ENCODE data around the gene PRR5L.

PRR5L gene

GRCh38 chr11:36513965-36514364 is 217.9 kb downstream of the PRR5L start:
- no peaks in the 10 kb centered on the region for H3K36me3 ChIP-seq (ENCODE audit: low read length)
- H3K27me3 ChIP-seq (ENCODE audit: low read length): no peaks in the 10 kb centered on the region
- H3K27ac ChIP-seq (ENCODE audit: low read depth, low read length): no peak overlapping the region
- H3K4me3 ChIP-seq (ENCODE audit: insufficient read depth, low read length, poor library complexity, severe bottlenecking): no peak overlapping the region
- H3K4me2 ChIP-seq (ENCODE audit: low read depth, low read length, poor library complexity, severe bottlenecking): no peak overlapping the region
- no peaks in the 10 kb centered on the region for H4K20me1 ChIP-seq (ENCODE audit: low read depth, low read length)
- no peaks in the 10 kb centered on the region for H3K9me3 ChIP-seq (ENCODE audit: insufficient read depth, low read length)
- H2AFZ ChIP-seq (ENCODE audit: low read depth, low read length, severe bottlenecking): no peak overlapping the region
- H3K9ac ChIP-seq (ENCODE audit: low read length): no peak overlapping the region
- H3K79me2 ChIP-seq (ENCODE audit: insufficient read depth, low read length): peaks cover 7% of the 10 kb centered on the region
- no peak for TF ChIP-seq CTCF (IDR thresholded peaks at IDR 0.05; ENCODE audit: insufficient read depth, low read length, poor library complexity, severe bottlenecking)
- no peak for TF ChIP-seq EZH2phosphoT487 (conservative IDR thresholded peaks at IDR 0.05; ENCODE audit: low read length)
- H3K9me2 ChIP-seq (replicated peaks; ENCODE audit: insufficient read depth, low read length): no peaks in the 10 kb centered on the region
- no peaks in the 10 kb centered on the region for H3F3A ChIP-seq (ENCODE audit: insufficient read depth)

Measured in SU-DHL-6 (cell line).